H1 (cell line): ENCODE results near the gene LTO1. TPM values are rescaled to one million over a fixed set of nuclear protein-coding genes. Genes with fewer than 3 reads are reported as not detected.

Experiments
- CTCF ChIA-PET: fragments of 300-600 bp; sonication (Branson Sonifier 250); formaldehyde crosslinking; loops from one replicate; lab custom pipeline; 2021; ENCODE audit not compliant: partially characterized antibody; lab: Charles Lee
- POLR2A ChIA-PET: fragments of 300-600 bp; sonication (Branson Sonifier 250); formaldehyde crosslinking; loops from one replicate; lab custom pipeline; 2021; ENCODE audit warnings: inconsistent platforms; ENCODE audit not compliant: partially characterized antibody; lab: Charles Lee
- DNase-seq, 2 experiments: peaks; one replicate each; pipeline versions ENCODE4 v3.0.0 to v3.0.0-alpha.2; 2010 to 2022; ENCODE audit warnings: low spot score in 2 of 2, low read depth in 1 of 2, mixed read lengths in 1 of 2
- FAIRE-seq: peaks from 2 replicates; lab custom pipeline; 2011; peaks lifted over from hg19 to GRCh38; lab: Jason Lieb, UNC
- H2AFZ ChIP-seq: 2 replicates; pipeline ENCODE4 v1.8.1; 2012; ENCODE audit warnings: low read length, inconsistent platforms
- H2AK5ac ChIP-seq: 2 replicates; pipeline ENCODE4 v1.6.1; 2013; ENCODE audit warnings: low read depth, low read length
- H2BK120ac ChIP-seq: replicated peaks from 2 replicates; pipeline ENCODE3; 2013; ENCODE audit warnings: low read depth, low read length, inconsistent platforms
- H2BK12ac ChIP-seq: 2 replicates; pipeline ENCODE4 v1.6.1; 2013; ENCODE audit warnings: low read depth, low read length
- H2BK15ac ChIP-seq: 2 replicates; pipeline ENCODE4 v1.6.1; 2013; ENCODE audit warnings: low read length
- H2BK20ac ChIP-seq: 2 replicates; pipeline ENCODE4 v1.6.1; 2013; ENCODE audit warnings: low read length
- H2BK5ac ChIP-seq: 2 replicates; pipeline ENCODE4 v1.6.1; 2013; ENCODE audit warnings: low read depth, low read length
- H3K14ac ChIP-seq: 2 replicates; pipeline ENCODE4 v1.6.1; 2013; ENCODE audit warnings: inconsistent platforms; ENCODE audit not compliant: insufficient read length
- H3K18ac ChIP-seq: 2 replicates; pipeline ENCODE4 v1.6.1; 2013; ENCODE audit warnings: low read length; ENCODE audit errors: extremely low read depth
- H3K23ac ChIP-seq: 2 replicates; pipeline ENCODE4 v1.6.1; 2013; ENCODE audit warnings: inconsistent platforms; ENCODE audit not compliant: insufficient read length
- H3K23me2 ChIP-seq: 2 replicates; pipeline ENCODE4 v1.6.1; 2013; ENCODE audit warnings: low read depth, low read length
- H3K27ac ChIP-seq: 2 replicates; pipeline ENCODE4 v1.6.1; 2011; ENCODE audit warnings: low read depth, low read length, inconsistent platforms
- H3K27me3 ChIP-seq, 4 experiments: replicated peaks in 1 of 4; 1 replicate in 1 of 4; 2 replicates in 3 of 4; pipeline versions ENCODE4 v1.6.1 to v1.8.1; 2011 to 2013; ENCODE audit warnings: low read length in 3 of 4, mild to moderate bottlenecking in 3 of 4, inconsistent platforms in 2 of 4, mixed read lengths in 2 of 4, moderate library complexity in 1 of 4; ENCODE audit not compliant: control insufficient read depth in 3 of 4, insufficient read depth in 3 of 4; ENCODE audit errors: extremely low read depth in 1 of 4
- H3K36me3 ChIP-seq, 4 experiments: 2 replicates each; pipeline versions ENCODE4 v1.6.1 to v1.8.1; 2011 to 2013; ENCODE audit warnings: mild to moderate bottlenecking in 4 of 4, low read length in 3 of 4, moderate library complexity in 2 of 4, control low read depth in 1 of 4, inconsistent platforms in 1 of 4; ENCODE audit not compliant: insufficient read depth in 4 of 4, control insufficient read depth in 2 of 4
- H3K4ac ChIP-seq: replicated peaks from 2 replicates; pipeline ENCODE3; 2013; ENCODE audit warnings: low read length, low read depth, mixed read lengths, inconsistent platforms; ENCODE audit not compliant: insufficient read length
- H3K4me1 ChIP-seq, 4 experiments: replicated peaks in 1 of 4; 1 replicate in 1 of 4; 2 replicates in 3 of 4; pipeline versions ENCODE4 v1.6.1 to v1.8.1; 2011 to 2013; ENCODE audit warnings: low read length in 3 of 4, inconsistent platforms in 2 of 4, mixed read lengths in 1 of 4; ENCODE audit not compliant: insufficient read depth in 4 of 4, control insufficient read depth in 3 of 4
- H3K4me2 ChIP-seq, 2 experiments: 2 replicates each; pipeline versions ENCODE4 v1.6.1 to v1.8.1; 2011 to 2013; ENCODE audit warnings: low read depth in 2 of 2, low read length in 2 of 2, control low read depth in 1 of 2, inconsistent platforms in 1 of 2, mild to moderate bottlenecking in 1 of 2; ENCODE audit not compliant: insufficient read depth in 1 of 2
- H3K4me3 ChIP-seq, 4 experiments: fragments of 200-600, 300-600 bp in 1 of 4; sonication (generic), shearing (Covaris generic), sonication (Bioruptor Twin) in 1 of 4; 2 replicates each; pipeline versions ENCODE4 v1.5.1 to v1.8.1; 2011 to 2016; ENCODE audit warnings: low read length in 4 of 4, low read depth in 3 of 4, control low read depth in 2 of 4, inconsistent platforms in 2 of 4, mild to moderate bottlenecking in 2 of 4, mixed read lengths in 1 of 4, moderate library complexity in 1 of 4; ENCODE audit not compliant: insufficient read depth in 2 of 4; ENCODE audit errors: extremely low read depth in 1 of 4
- H3K56ac ChIP-seq: replicated peaks from 2 replicates; pipeline ENCODE3; 2013; ENCODE audit warnings: low read depth, mild to moderate bottlenecking, mixed read lengths, low read length, inconsistent platforms; ENCODE audit not compliant: insufficient read length
- H3K79me1 ChIP-seq: 2 replicates; pipeline ENCODE4 v1.6.1; 2013; ENCODE audit warnings: low read depth, low read length, control low read depth
- H3K79me2 ChIP-seq, 2 experiments: 2 replicates each; pipeline versions ENCODE4 v1.6.1 to v1.8.1; 2012 to 2013; ENCODE audit warnings: low read length in 2 of 2, mild to moderate bottlenecking in 2 of 2, inconsistent platforms in 1 of 2; ENCODE audit not compliant: insufficient read depth in 2 of 2, control insufficient read depth in 1 of 2
- H3K9ac ChIP-seq, 4 experiments: replicated peaks in 1 of 4; 1 replicate in 1 of 4; 2 replicates in 3 of 4; pipeline versions ENCODE4 v1.6.1 to v1.8.1; 2011 to 2013; ENCODE audit warnings: low read depth in 3 of 4, low read length in 3 of 4, control low read depth in 2 of 4, mild to moderate bottlenecking in 2 of 4, moderate library complexity in 2 of 4, inconsistent platforms in 1 of 4; ENCODE audit errors: extremely low read depth in 1 of 4
- H3K9me3 ChIP-seq, 2 experiments: 2 replicates each; pipeline versions ENCODE4 v1.6.1 to v1.8.1; 2012 to 2013; ENCODE audit warnings: mild to moderate bottlenecking in 2 of 2, moderate library complexity in 2 of 2, control low read depth in 1 of 2, inconsistent platforms in 1 of 2, low read depth in 1 of 2, low read length in 1 of 2, mixed read lengths in 1 of 2; ENCODE audit not compliant: insufficient read depth in 2 of 2
- H4K20me1 ChIP-seq, 2 experiments: replicated peaks in 1 of 2; 2 replicates each; pipeline versions ENCODE3 to v1.8.1; 2011 to 2013; ENCODE audit warnings: inconsistent platforms in 2 of 2, low read length in 2 of 2, mild to moderate bottlenecking in 1 of 2; ENCODE audit not compliant: insufficient read depth in 2 of 2, control insufficient read depth in 1 of 2
- H4K5ac ChIP-seq: 2 replicates; pipeline ENCODE4 v1.6.1; 2013; ENCODE audit warnings: low read length, low read depth, mixed read lengths, inconsistent platforms; ENCODE audit not compliant: insufficient read length
- H4K8ac ChIP-seq: 2 replicates; pipeline ENCODE4 v1.8.0; 2013; ENCODE audit warnings: mild to moderate bottlenecking, moderate library complexity, low read length, inconsistent platforms; ENCODE audit not compliant: insufficient read depth; ENCODE audit errors: extremely low read depth
- H4K91ac ChIP-seq: replicated peaks from 2 replicates; pipeline ENCODE3; 2013; ENCODE audit warnings: low read length, mixed read lengths, inconsistent platforms; ENCODE audit not compliant: insufficient read length
- BRCA1 ChIP-seq: IDR thresholded peaks from 2 replicates; pipeline ENCODE4 v1.6.1; 2012; ENCODE audit warnings: low read depth, low read length, improper control_type of control experiment
- CREB1 ChIP-seq: IDR thresholded peaks from 2 replicates; pipeline ENCODE4 v1.6.1; 2012; ENCODE audit warnings: inconsistent platforms
- CTCF ChIP-seq, 3 experiments: IDR thresholded peaks; 1 replicate in 2 of 3; 2 replicates in 1 of 3; pipeline versions ENCODE4 v1.5.1 to v1.6.1; 2011; ENCODE audit warnings: low read length in 3 of 3, mild to moderate bottlenecking in 3 of 3, inconsistent platforms in 2 of 3, low read depth in 1 of 3, moderate library complexity in 1 of 3; ENCODE audit not compliant: insufficient read depth in 1 of 3; ENCODE audit errors: control extremely low read depth in 1 of 3
- E2F6 ChIP-seq: IDR thresholded peaks from 2 replicates; pipeline ENCODE4 v1.6.1; 2012; ENCODE audit warnings: inconsistent platforms
- EGR1 ChIP-seq: IDR thresholded peaks from 2 replicates; pipeline ENCODE4 v1.6.1; 2011; ENCODE audit warnings: low read depth, low read length, borderline replicate concordance
- JUN ChIP-seq: IDR thresholded peaks from 2 replicates; pipeline ENCODE4 v1.6.1; 2011; ENCODE audit warnings: low read depth, mild to moderate bottlenecking, improper control_type of control experiment, low read length
- RBBP5 ChIP-seq: IDR thresholded peaks from 2 replicates; pipeline ENCODE4 v1.7.1; 2012; ENCODE audit warnings: low read depth, mild to moderate bottlenecking, inconsistent platforms, low read length, moderate library complexity, borderline replicate concordance
- TAF7 ChIP-seq: optimal IDR thresholded peaks from 2 replicates; pipeline ENCODE3; 2011; ENCODE audit warnings: low read depth, mild to moderate bottlenecking, inconsistent platforms, low read length, moderate library complexity, borderline replicate concordance
- TBP ChIP-seq: IDR thresholded peaks from 2 replicates; pipeline ENCODE4 v1.6.1; 2011; ENCODE audit warnings: low read depth, low read length, improper control_type of control experiment
- TEAD4 ChIP-seq: IDR thresholded peaks from 2 replicates; pipeline ENCODE4 v1.6.1; 2012; ENCODE audit warnings: low read depth, low read length, inconsistent platforms, mixed read lengths
- WGBS, 2 experiments: shearing (Covaris generic) in 1 of 2; methylation state at CpG; one replicate each; pipeline versions ENCODE4 v1.1.6 to v1.1.7; 2013 to 2015; ENCODE audit warnings: low lambda C conversion rate in 2 of 2, mixed read lengths in 2 of 2, inconsistent platforms in 1 of 2, low coverage in 1 of 2, missing lambda C conversion rate in 1 of 2; ENCODE audit not compliant: insufficient replicate concordance in 2 of 2, insufficient coverage in 1 of 2, insufficient read length in 1 of 2; ENCODE audit errors: extremely low coverage in 1 of 2, missing lambda C conversion rate in 1 of 2; 5-methylcytosine and 5-hydroxymethylcytosine counted together
- polyA plus RNA-seq, 7 experiments: library from polyadenylated mRNA; depleted of rRNA in 3 of 7; stranded (reverse) in 5 of 7; unstranded in 2 of 7; fragments of >200 nt in 5 of 7; fragments of 200-250 nt in 2 of 7; gene quantifications; 1 replicate in 5 of 7; 2 replicates in 1 of 7; 4 replicates in 1 of 7; pipeline versions ENCODE4 v1.2.1 to v1.2.3, GENCODE V29; 2011 to 2013; ENCODE audit warnings: missing spikeins in 2 of 7, mixed read lengths in 2 of 7
- total RNA-seq: library from RNA; stranded (reverse); fragmentation: NEBNext Ultra II Directional; extraction: Animal tissue kit (Norgen Biotek cat#: 25700); gene quantifications from 2 replicates; pipeline ENCODE4 v1.2.1, GENCODE V29; 2021

Gene LTO1
- total and polyA plus RNA-seq, 2 of the 8 experiments (the other 6 are each of a cell fraction or from before 2014, with no cell fraction given): 15.4 to 21.3 TPM

- no peak overlapping the region for H3K23ac ChIP-seq
- no peak overlapping the region for H2BK20ac ChIP-seq
- no peak overlapping the region for H3K14ac ChIP-seq
- no peak overlapping the region for H3K18ac ChIP-seq
- H3K9ac ChIP-seq: no peak overlapping the region
- no peak overlapping the region for H3K4me2 ChIP-seq
- H4K91ac ChIP-seq: no peak overlapping the region
- no peak overlapping the region for H2AK5ac ChIP-seq
- H3K4me3 ChIP-seq: no peak overlapping the region
- H3K4me1 ChIP-seq: peaks cover 0 to 10% (median 2%) of the 10 kb centered on the region in 4 experiments; a peak in 5 of 7 replicates
- TF ChIP-seq TEAD4 (no peak), CREB1 (no peak), BRCA1 (no peak), JUN (no peak), EGR1 (no peak), RBBP5 (no peak), TBP (no peak), CTCF (IDR thresholded peaks at IDR 0.05; ENCODE audit: control extremely low read depth in 1 of 3, insufficient read depth in 1 of 3, low read depth in 1 of 3, low read length in 3 of 3) (no peak), TAF7 (no peak), E2F6 (no peak)
- H2BK12ac ChIP-seq: no peak overlapping the region
- no peak overlapping the region for H3K56ac ChIP-seq
- WGBS, 2 experiments: 90% methylated on average over 14 of the region's 14 CpGs; no CpG with 5 or more reads in 1 of the 2 experiments
- no peak overlapping the region for H3K4ac ChIP-seq
- POLR2A ChIA-PET: no interaction called here
- H2BK5ac ChIP-seq: no peak overlapping the region
- peaks cover 0 to 19% (median 13%) of the 10 kb centered on the region in 4 experiments; a peak in 5 of 7 replicates for H3K27me3 ChIP-seq
- no peaks in the 10 kb centered on the region; the same call in 1 of the 2 replicates for H3K23me2 ChIP-seq
- H2BK15ac ChIP-seq: no peak overlapping the region
- H2BK120ac ChIP-seq: no peak overlapping the region
- H4K5ac ChIP-seq: no peak overlapping the region
- H4K8ac ChIP-seq: no peak overlapping the region
- no peaks in the 10 kb centered on the region for H3K9me3 ChIP-seq
- DNase-seq: no peak
- no peak for FAIRE-seq
- H3K79me1 ChIP-seq: no peaks in the 10 kb centered on the region
- no peak overlapping the region for H2AFZ ChIP-seq
- H3K79me2 ChIP-seq: no peaks in the 10 kb centered on the region
- no peaks in the 10 kb centered on the region for H3K36me3 ChIP-seq
- CTCF ChIA-PET: interaction anchor here (0.6 to 20.5 kb wide), 22 partner anchors 7 to 198 kb away, joined by 3 to 197 read pairs (median 4); partner anchors contain the start of gene FGF3
- H3K27ac ChIP-seq: no peak overlapping the region
- no peaks in the 10 kb centered on the region for H4K20me1 ChIP-seq
Observed at GRCh38 chr11:69721106-69721505, 46.0 kb upstream of the LTO1 start.
